Smooth muscle cell of the pulmonary artery (primary cell): Measurements from ENCODE around the gene MAP4K1. TPM values are rescaled to one million over a fixed set of nuclear protein-coding genes. Genes with fewer than 3 reads are reported as not detected.

ENCODE experiments used
- total RNA-seq: library from RNA; depleted of rRNA; stranded (reverse); fragments of >200 nt; gene quantifications from 2 replicates; pipeline ENCODE4 v1.2.3, GENCODE V29; 2014

The MAP4K1 gene
- 0.07 and 0.46 TPM in 2 replicates for total RNA-seq

GRCh38 chr19:38617764-38618589, at the start of gene MAP4K1:
TSS of gene MAP4K1 (minus strand) at chr19:38617953. CDS start at chr19:38617895, 58 bp downstream.

GRCh38 chr19:38647368-38647965, 29.7 kb upstream of the MAP4K1 start, which contains the start of gene ACTN4:
TSS of gene ACTN4 (plus strand) at chr19:38647649. CDS start at chr19:38647746, 97 bp downstream.

DNA sequence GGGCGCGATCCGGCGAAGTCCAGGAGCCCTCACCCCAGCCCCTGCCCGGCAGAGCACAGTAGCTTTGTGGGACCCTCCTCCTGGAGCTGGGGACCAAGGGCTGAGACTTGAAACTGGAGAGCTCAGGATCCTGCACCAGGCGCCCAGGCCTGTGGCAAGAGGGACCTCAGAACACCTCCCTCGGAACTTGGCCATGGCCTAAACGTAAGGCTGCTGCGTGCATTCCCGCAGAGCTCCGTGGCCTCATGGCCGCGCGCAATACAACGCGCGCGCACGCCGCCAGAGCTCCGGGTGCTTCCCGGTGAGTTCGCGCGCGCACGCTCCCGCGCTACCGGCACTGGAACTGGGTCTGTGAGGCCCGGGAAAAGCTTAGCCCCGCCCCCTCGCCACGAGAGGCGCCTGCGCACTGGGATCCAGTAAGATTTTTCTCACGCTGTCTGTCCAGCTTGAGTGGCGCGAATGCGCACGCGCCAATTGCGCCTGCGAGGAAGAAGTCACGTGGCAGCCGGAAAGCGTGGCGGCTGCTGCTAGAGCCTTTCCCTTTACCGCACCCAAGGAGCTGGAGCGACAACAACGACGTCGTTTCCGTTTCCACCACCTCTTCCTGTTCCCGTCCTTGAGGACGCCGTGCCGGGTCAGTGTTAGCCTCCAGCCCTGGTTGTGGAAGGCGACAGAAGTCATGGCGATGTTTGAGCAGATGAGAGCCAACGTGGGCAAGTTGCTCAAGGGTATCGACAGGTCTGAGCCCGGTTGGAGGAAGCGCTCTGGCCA, 1.0 kb upstream of the MAP4K1 start, which contains the start of gene EIF3K:
TSS of gene EIF3K (plus strand) at position 599 of the 771 bp plus-strand sequence. CDS start at position 680, 81 bp downstream.

Other genes with a start within 250 kb of the MAP4K1 start
- gene PSMD8, start 243.4 kb downstream of the MAP4K1 start, total RNA-seq, result 243 and 262 TPM in 2 replicates
- gene GGN, start 229.9 kb downstream of the MAP4K1 start, total RNA-seq, result 0.46 and 0.86 TPM in 2 replicates
- 3.0 and 6.0 TPM in 2 replicates for gene SPRED3, start 229.3 kb downstream of the MAP4K1 start, total RNA-seq
- 8.7 and 9.1 TPM in 2 replicates for gene FAM98C, start 214.9 kb downstream of the MAP4K1 start, total RNA-seq
- not detected in 2 replicates for gene RASGRP4, start 191.7 kb downstream of the MAP4K1 start, total RNA-seq
- gene RYR1, start 184.3 kb downstream of the MAP4K1 start, total RNA-seq, result under 0.01 and 0.03 TPM in 2 replicates
- gene EIF3K, start 1.2 kb upstream of the MAP4K1 start, total RNA-seq, result 202 and 241 TPM in 2 replicates
- gene ACTN4, start 29.7 kb upstream of the MAP4K1 start, total RNA-seq, result 515 and 707 TPM in 2 replicates
- gene CAPN12, start 126.5 kb upstream of the MAP4K1 start, total RNA-seq, result 0.13 TPM in 1 of 2 replicates, not detected in the other
- not detected in 2 replicates for gene LGALS7, start 155.6 kb upstream of the MAP4K1 start, total RNA-seq
- not detected in 2 replicates for gene LGALS7B, start 171.2 kb upstream of the MAP4K1 start, total RNA-seq
- gene LGALS4, start 195.0 kb upstream of the MAP4K1 start, total RNA-seq, result not detected in 2 replicates
- 30.0 and 37.6 TPM in 2 replicates for gene ECH1, start 213.8 kb upstream of the MAP4K1 start, total RNA-seq
- gene HNRNPL, start 232.0 kb upstream of the MAP4K1 start, total RNA-seq, result 144 and 174 TPM in 2 replicates